ENCODE data around the gene WDR45B.

- TF ChIP-seq USF2 (IDR thresholded peaks at IDR 0.05; ENCODE audit: borderline replicate concordance, low read depth, low read length) (no peak), SIN3A (IDR thresholded peaks at IDR 0.05; ENCODE audit: borderline replicate concordance, low read depth, low read length) (no peak), RAD21 (IDR thresholded peaks at IDR 0.05; ENCODE audit: low read length) (no peak), CTCF (IDR thresholded peaks at IDR 0.05) (no peak), POLR2AphosphoS5 (IDR thresholded peaks at IDR 0.05; ENCODE audit: low read depth, low read length) (no peak), TCF12 (IDR thresholded peaks at IDR 0.05) (no peak), EP300 (IDR thresholded peaks at IDR 0.05; ENCODE audit: borderline replicate concordance in 1 of 2, low read depth in 1 of 2, low read length in 1 of 2) (no peak), SMC3 (IDR thresholded peaks at IDR 0.05; ENCODE audit: low read depth, low read length) (no peak), YY1 (IDR thresholded peaks at IDR 0.05; ENCODE audit: low read depth) (no peak), CHD2 (IDR thresholded peaks at IDR 0.05; ENCODE audit: low read length, partially characterized antibody) (no peak), REST (IDR thresholded peaks at IDR 0.05; ENCODE audit: low read depth, low read length) (no peak), RCOR1 (IDR thresholded peaks at IDR 0.05; ENCODE audit: low read length) (no peak), FOXM1 (IDR thresholded peaks at IDR 0.05; ENCODE audit: low read depth) (no peak)
Measured at GRCh38 chr17:82665217-82665616, 17.0 kb upstream of the WDR45B start.

Measured in SK-N-SH (cell line).